Body of pancreas (tissue), 4 donors: Measurements from ENCODE around the gene MYL12B.

Experiments used
- POLR2A ChIP-seq, 3 donors: fragments of 450-650 bp; IDR thresholded peaks; one replicate each; pipeline ENCODE4 v1.6.1; 2016; ENCODE audit warnings: antibody characterized with exemption in 3 of 3, mild to moderate bottlenecking in 2 of 3
- TF ChIP-seq, protein P1 (sequence below), 7 experiments: fragments of 450-650 bp in 4 of 7; fragments of 200-600 bp in 3 of 7; sonication (generic) in 3 of 7; IDR thresholded peaks; one replicate each; pipeline ENCODE4 v1.5.1; 2016 to 2019; ENCODE audit warnings: antibody characterized with exemption in 7 of 7

DNA sequence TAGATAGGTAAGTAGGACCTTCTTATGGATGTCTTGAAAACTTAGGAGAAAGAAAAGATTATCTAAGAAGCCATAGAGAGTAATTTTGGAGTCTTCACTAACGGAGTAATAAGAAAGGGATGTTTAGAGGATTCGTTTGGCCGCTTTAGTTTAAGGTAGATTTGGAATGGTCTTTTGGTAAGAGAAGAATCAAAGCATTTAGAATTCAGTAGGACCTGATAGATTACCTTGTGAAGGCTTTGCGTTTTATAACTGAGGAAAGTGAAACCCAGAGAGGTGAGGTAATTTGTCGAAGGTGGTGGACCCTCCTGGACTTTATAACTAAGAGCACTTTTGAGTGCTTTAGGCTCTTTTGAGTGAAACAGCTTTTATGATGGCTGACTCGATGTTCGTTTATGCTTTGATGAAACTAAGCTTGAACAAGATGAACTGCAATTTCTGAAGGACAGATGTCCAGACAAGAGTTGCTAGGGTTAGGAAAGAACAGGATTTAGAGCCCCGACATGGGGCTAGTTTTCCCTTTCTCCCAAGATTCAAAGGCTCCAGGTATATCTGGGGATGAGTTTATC is 1.3 kb downstream of the MYL12B start:
- TF ChIP-seq, protein P1, sequence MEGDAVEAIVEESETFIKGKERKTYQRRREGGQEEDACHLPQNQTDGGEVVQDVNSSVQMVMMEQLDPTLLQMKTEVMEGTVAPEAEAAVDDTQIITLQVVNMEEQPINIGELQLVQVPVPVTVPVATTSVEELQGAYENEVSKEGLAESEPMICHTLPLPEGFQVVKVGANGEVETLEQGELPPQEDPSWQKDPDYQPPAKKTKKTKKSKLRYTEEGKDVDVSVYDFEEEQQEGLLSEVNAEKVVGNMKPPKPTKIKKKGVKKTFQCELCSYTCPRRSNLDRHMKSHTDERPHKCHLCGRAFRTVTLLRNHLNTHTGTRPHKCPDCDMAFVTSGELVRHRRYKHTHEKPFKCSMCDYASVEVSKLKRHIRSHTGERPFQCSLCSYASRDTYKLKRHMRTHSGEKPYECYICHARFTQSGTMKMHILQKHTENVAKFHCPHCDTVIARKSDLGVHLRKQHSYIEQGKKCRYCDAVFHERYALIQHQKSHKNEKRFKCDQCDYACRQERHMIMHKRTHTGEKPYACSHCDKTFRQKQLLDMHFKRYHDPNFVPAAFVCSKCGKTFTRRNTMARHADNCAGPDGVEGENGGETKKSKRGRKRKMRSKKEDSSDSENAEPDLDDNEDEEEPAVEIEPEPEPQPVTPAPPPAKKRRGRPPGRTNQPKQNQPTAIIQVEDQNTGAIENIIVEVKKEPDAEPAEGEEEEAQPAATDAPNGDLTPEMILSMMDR (IDR thresholded peaks at IDR 0.05), result no peak
- no peak for TF ChIP-seq POLR2A (IDR thresholded peaks at IDR 0.05)
